Bone marrow (tissue), 2 donors: Measurements from ENCODE around the gene DLX4.

Experiments used
- DNase-seq, 2 donors: peaks; one replicate each; lab custom pipeline; 2025; lab: John Stamatoyannopoulos, UW

Gene DLX4

DNA sequence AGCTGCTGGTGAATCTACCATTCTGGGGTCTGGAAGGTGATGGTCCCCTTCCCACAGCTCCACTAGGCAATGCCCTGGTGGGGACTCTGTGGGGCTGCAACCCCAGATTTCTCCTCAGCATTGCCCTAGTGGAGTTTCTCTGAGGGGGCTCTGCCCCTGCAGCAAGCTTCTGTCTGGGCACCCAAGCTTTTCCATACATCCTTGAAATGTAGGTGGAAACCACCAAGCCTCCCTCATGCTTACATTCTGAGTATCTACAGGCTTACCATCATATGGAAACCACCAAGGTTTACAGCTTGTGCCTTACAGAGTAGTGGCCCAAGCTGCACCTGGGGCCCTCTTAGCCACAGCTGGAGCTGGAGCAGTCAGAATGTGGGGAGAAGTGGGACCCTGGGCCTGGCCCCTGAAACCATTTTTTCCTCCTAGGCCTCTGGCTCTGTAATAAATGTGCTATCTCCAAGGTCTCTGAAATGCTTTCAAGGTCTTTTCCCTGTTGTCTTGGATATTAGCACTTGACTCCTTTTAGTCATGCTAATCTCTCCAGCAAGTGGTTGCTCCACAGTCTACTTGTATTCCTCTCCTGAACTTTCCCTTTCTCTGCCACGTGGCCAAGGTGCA is 45.6 kb downstream of the DLX4 start:
- no peak for DNase-seq

GRCh38 chr17:50015146-50015545 is 46.2 kb downstream of the DLX4 start:
- no peak for DNase-seq

DNA sequence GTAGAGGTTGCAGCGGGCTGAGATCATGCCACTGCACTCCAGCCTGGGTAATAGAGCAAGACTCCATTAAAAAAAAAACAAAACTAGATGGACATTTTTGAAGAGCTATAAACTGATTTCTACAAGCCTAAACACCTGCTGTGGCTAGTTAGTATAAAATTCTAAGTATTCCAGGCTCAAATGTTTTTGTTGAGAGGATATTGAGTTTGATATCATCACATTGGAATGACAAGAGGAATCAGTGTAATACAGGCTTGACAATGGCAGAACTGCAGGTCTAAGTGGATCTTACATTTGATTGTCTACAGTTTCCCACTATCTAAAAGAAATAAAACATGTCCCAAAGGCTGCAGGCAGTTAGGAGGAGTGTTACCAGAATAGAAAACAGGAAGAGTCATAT is 49.9 kb downstream of the DLX4 start:
- DNase-seq = no peak

DNA sequence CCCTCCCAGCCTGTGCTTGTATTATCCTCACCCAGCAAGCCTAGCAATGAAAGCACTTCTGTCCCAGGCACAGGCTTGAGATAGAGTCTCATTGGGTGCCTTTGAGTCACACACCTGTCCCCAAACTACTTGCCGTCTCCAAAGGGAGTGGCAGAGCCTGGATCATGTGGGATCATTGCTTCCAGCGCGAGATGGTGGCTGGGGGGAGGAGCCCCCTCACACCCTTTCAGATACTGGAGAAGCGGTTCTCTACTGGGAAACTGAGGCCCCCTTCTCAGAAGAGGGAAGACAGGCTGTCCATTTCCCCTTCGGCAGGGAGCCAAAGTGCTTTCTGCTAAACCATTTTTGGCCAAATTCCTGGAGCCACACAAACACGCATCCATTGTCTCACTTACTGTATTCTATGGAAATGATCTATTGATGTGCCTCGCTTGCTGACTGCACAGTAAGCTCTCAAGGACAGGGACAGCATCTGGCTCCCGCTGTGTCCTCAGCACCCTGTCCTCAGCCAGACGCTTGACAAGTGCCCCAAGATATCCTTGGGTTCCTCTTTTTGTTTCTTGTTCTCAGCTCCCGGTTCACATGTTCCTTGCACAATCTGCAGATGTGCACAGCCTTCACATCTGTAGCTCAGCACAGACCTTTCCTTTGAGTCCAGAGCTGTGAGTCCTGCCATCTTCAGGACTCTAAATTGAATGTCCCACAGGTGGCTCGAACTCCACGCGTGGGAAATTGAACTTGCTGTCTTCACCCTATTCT is 52.0 kb downstream of the DLX4 start:
- DNase-seq = no peak

DNA sequence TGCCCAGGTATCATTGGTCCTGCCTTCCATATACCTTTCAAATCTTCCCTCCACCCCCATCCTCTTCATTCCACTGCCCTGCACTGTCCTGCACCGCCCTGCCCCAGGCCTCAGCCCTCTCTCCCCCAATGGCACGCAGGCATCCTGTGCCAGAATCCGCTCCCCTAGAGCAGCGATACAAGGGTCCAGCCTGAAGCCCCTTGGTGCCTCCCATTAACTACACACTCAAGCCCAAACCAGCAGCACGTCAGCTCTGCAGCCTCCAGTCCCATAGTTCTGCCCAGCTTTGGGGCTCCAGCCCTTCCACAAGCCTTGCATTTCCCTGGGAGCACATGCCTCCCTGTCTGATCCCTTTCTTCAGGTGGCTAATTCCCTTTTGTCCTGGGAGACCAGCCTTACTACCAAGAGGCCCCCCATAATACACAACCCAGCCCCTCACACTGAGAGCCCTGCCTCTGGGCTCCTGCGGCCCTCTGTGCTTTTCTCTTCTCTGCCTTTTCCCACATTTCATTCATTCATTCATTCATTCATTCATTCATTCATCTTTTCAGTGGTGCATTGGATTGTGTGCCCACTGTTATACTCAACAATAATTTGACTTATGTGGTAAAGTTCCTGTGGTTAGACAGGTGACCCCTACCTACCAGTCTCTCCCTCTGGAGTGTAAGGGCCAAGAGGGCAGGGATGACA is 52.8 kb downstream of the DLX4 start:
- no peak for DNase-seq

GRCh38 chr17:50022463-50023130 is 53.6 kb downstream of the DLX4 start:
- no peak for DNase-seq

DNA sequence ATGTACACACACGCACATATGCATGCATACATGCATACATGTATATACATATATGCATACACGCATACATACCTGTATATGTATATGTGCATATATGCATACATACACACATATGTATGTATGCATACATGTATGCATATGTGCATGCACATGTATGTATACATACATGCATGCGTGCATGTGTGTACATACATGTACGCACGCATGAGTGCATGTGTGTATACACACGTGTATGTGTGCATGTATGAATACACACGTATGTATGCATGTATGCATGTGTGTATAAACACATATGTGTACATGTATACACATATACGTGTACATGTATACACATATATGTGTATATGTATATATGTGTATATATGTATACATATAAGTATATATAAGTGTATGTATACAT is 54.5 kb downstream of the DLX4 start:
- no peak for DNase-seq
